Activated naive CD8-positive, alpha-beta T cell treated with anti-CD3 and anti-CD28 coated beads for 36 hours (primary cell): ENCODE measurements around the gene SRP9. TPM values are rescaled to one million over a fixed set of nuclear protein-coding genes. Genes with fewer than 3 reads are reported as not detected.
"Not testable (repeated sequence)": the region's sequence is repeated elsewhere in the genome, so short reads cannot be mapped to it uniquely, and the experiment has no call there.

Experiments
- DNase-seq: peaks from one replicate; pipeline ENCODE4 v3.0.0; 2021
- H3K27ac Mint-ChIP-seq: one replicate; pipeline ENCODE4 v1.8.0; 2022; ENCODE audit warnings: mild to moderate bottlenecking, moderate library complexity, mixed read lengths
- H3K27me3 Mint-ChIP-seq: one replicate; pipeline ENCODE4 v1.8.0; 2022; ENCODE audit warnings: mild to moderate bottlenecking, mixed read lengths
- H3K36me3 Mint-ChIP-seq: one replicate; pipeline ENCODE4 v1.8.0; 2021; ENCODE audit warnings: mild to moderate bottlenecking, mixed read lengths
- H3K4me1 Mint-ChIP-seq: one replicate; pipeline ENCODE4 v1.8.0; 2021; ENCODE audit warnings: mixed read lengths
- H3K4me3 Mint-ChIP-seq: one replicate; pipeline ENCODE4 v1.8.0; 2022; ENCODE audit warnings: mild to moderate bottlenecking, moderate library complexity, mixed read lengths
- H3K9me3 Mint-ChIP-seq: one replicate; pipeline ENCODE4 v1.8.0; 2022; ENCODE audit warnings: mixed read lengths
- total RNA-seq, 2 experiments: library from RNA; stranded (reverse); gene quantifications; one replicate each; pipeline ENCODE4 v1.2.3, GENCODE V29; 2021

Gene SRP9
- total RNA-seq, 2 experiments from 2014 or later, result 335 to 350 TPM

DNA sequence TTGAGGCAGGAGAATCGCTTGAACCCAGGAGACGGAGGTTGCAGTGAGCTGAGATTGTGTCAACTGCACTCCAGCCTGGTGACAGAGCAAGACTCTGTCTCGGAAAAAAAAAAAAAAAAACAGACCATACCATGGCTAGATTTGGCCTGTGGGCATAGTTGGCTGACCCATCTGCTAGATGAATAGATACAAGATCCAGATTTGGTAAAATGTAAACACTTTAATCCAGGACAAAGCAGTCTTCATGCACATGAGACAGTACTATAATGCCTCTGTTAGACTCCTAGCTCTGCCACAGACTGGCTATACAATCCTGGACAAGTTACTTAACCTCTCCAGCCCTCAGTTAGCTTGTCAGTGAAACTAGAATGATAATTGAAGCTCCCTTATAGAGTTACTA, 27.9 kb upstream of the SRP9 start:
- no peak for DNase-seq
- H3K4me3 Mint-ChIP-seq, result no peak overlapping the region
- H3K4me1 Mint-ChIP-seq, result no peaks in the 10 kb centered on the region
- H3K27ac Mint-ChIP-seq, result no peak overlapping the region
- no peaks in the 10 kb centered on the region for H3K9me3 Mint-ChIP-seq
- no peaks in the 10 kb centered on the region for H3K27me3 Mint-ChIP-seq
- no peaks in the 10 kb centered on the region for H3K36me3 Mint-ChIP-seq

GRCh38 chr1:225750420-225750819, 27.2 kb upstream of the SRP9 start:
- Mint-ChIP-seq H3K27ac (no peak overlapping the region), H3K27me3 (no peaks in the 10 kb centered on the region), H3K9me3 (no peaks in the 10 kb centered on the region), H3K36me3 (no peaks in the 10 kb centered on the region), H3K4me3 (no peak overlapping the region), H3K4me1 (no peaks in the 10 kb centered on the region)
- no peak for DNase-seq

GRCh38 chr1:225750875-225751824, 26.5 kb upstream of the SRP9 start:
- H3K4me1 Mint-ChIP-seq, result no peaks in the 10 kb centered on the region
- H3K27ac Mint-ChIP-seq, result no peak overlapping the region
- no peaks in the 10 kb centered on the region for H3K27me3 Mint-ChIP-seq
- H3K36me3 Mint-ChIP-seq, result no peaks in the 10 kb centered on the region
- no peak overlapping the region for H3K4me3 Mint-ChIP-seq
- H3K9me3 Mint-ChIP-seq, result no peaks in the 10 kb centered on the region
- DNase-seq, result no peak

DNA sequence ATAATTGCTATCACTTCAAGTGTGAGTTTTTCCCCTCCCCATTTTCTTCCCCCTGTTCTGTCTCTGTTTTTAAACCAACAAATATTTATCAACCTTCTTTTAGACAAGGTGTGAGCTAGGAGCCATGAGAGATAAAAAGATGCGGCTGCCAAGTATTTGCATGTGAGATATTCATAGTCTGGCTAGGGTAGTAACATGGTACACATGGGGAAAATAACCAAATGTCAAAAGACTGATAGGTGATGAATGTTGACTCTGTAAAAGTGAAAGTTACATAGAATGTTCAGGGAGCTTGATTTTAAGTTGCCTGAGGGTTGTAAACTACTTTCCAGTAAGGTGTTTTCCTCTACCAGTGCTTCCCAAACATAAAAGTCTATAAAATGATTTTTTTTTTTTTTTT, 25.4 kb upstream of the SRP9 start:
- H3K4me3 Mint-ChIP-seq, result no peak overlapping the region
- no peaks in the 10 kb centered on the region for H3K4me1 Mint-ChIP-seq
- H3K36me3 Mint-ChIP-seq, result no peaks in the 10 kb centered on the region
- no peak overlapping the region for H3K27ac Mint-ChIP-seq
- no peaks in the 10 kb centered on the region for H3K27me3 Mint-ChIP-seq
- no peaks in the 10 kb centered on the region for H3K9me3 Mint-ChIP-seq
- DNase-seq, result no peak

DNA sequence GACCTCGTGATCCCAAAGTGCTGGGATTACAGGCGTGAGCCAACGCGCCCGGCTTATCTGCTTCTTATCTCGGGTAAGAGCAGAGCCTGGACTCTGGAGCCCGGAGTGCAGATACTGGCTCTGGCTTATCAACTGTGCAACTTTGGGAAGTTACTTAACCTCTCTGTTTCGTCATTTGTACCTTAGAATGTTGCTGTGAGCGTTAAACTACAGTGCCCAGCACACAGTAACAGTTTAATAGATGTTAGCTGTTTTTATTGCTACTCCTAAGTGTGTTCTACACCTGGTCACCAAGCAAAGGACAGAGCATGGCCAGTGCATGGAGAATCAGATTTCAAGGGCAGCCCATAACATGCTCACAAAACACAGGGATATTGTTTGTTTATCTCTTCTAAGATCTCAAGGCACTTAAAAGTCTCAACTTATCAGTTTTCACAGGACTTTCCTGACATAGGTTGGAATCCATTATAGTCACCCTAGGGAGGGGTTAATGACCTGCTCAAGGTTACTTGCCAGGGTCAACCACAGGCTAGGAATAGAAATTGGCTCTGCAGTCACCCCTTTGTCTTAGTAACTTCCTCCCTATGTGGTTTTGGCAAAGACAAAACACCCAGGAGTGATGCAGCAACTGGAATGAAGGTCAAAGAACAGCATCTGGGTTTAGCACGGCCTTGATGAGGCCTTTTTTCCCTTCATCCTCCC, 22.5 kb upstream of the SRP9 start:
- Mint-ChIP-seq H3K36me3 (no peaks in the 10 kb centered on the region), H3K4me3 (no peak overlapping the region), H3K9me3 (no peaks in the 10 kb centered on the region), H3K27me3 (no peaks in the 10 kb centered on the region), H3K4me1 (no peaks in the 10 kb centered on the region), H3K27ac (no peak overlapping the region)
- DNase-seq, result no peak

DNA sequence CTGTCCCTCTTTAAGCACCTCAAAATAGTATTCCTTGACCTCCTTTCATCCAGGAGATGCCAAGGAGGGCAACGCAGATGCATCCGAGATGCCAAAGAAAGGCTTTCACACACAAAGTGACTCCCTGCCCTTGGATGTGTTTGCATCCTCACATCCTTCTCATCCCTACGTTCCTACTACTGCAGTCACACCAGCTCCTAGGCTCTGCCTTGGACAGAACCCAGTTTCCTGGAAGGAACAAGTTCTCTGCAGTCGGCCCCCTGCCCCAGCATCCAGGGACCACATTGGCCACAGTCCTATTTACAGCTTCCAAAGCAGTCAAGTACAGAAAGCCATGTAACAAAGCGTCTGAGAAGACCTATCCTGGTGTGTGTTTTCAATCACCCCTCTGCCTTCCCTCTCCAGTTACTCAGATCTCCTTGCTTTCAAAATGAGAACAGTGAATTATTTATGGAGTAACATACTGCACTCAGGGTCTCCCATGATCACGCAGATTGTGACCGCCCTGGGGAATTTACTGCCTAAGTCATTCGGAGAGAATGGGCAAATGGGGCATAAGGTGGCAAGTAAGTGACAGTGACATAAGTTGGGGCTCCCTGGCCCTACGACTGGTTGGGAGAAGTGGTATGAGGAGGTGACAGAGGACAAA, 21.8 kb upstream of the SRP9 start:
- DNase-seq, result no peak
- Mint-ChIP-seq H3K27me3 (no peaks in the 10 kb centered on the region), H3K9me3 (no peaks in the 10 kb centered on the region), H3K27ac (no peak overlapping the region), H3K4me3 (no peak overlapping the region), H3K36me3 (no peaks in the 10 kb centered on the region), H3K4me1 (no peaks in the 10 kb centered on the region)

DNA sequence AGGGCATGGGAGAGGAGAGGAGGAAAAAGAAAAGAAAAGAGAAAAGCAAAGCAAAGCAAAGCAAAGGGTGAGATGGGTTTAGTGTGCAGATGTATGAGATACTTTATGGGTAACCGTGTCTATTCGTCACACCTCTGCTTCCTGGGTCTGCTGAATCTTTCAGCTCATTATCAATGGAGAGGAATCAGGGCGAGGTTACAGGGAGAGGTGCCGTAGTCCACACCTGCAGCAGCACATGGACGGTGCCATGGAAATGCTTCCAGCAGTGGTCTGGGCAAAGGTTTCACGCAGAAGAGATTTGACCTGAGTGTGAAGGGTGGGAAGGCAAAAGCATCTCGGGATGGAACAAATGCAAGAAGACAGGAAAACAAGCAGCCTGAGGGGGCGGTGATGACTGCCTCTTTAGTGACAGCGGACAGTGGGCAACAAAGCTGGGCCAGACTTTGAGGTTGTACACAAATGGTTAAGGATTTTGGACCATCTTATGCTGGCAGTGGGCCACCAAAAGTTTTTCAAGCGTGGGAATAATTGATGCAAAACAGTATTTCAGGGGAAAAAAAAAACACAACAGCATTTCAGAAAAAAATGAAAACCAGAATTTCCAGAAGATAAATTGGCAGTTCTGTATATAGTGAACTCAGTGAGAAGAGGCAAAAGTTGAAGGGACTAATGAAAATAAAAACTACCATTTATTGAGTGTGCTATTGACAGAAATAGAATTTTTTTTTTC, 19.5 kb upstream of the SRP9 start:
- Mint-ChIP-seq H3K27ac (no peak overlapping the region), H3K4me1 (no peaks in the 10 kb centered on the region), H3K36me3 (no peaks in the 10 kb centered on the region), H3K27me3 (no peaks in the 10 kb centered on the region), H3K9me3 (no peaks in the 10 kb centered on the region), H3K4me3 (no peak overlapping the region)
- no peak for DNase-seq

DNA sequence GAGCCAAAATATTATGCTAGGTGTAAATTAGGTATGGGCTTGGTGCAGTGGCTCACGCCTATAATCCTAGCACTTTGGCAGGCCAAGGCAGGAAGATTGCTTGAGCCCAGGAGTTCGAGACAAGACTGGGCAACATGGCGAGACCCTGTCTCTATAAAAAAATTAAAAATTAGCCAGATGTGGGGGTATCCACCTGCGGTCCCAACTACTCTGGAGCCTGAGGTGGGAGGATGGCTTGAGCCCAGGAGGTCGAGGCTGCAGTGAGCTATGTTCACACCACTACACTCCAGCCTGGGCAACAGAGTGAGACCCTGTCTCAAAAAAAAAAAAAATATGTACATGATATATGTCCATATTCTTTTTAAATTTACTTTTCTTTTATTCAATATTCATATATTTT, 17.7 kb upstream of the SRP9 start:
- H3K36me3 Mint-ChIP-seq, H3K27me3 Mint-ChIP-seq, DNase-seq, H3K27ac Mint-ChIP-seq, H3K4me1 Mint-ChIP-seq, H3K9me3 Mint-ChIP-seq, H3K4me3 Mint-ChIP-seq: not testable (repeated sequence)

DNA sequence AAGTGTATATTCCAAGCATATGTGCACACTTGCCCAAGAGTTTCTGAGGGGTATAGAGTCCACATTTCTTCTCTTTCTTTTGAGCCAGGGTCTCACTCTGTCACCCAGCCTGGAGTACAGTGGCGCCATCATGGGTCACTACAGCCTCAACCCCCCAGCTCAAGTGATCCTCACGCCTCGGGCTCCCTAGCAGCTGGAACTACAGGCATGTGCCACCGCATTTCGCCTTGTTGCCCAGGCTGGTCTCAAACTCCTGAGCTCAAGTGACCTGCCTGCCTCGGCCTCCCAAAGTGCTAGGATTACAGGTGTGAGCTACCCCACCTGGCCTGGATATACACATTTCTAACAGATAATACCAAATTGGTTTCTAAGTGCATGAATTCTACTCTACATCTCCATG, 17.1 kb upstream of the SRP9 start:
- no peak for DNase-seq
- H3K4me3 Mint-ChIP-seq, result no peak overlapping the region
- no peaks in the 10 kb centered on the region for H3K36me3 Mint-ChIP-seq
- no peak overlapping the region for H3K27ac Mint-ChIP-seq
- H3K9me3 Mint-ChIP-seq, result no peaks in the 10 kb centered on the region
- no peaks in the 10 kb centered on the region for H3K27me3 Mint-ChIP-seq
- H3K4me1 Mint-ChIP-seq, result no peaks in the 10 kb centered on the region

- not testable (repeated sequence) for DNase-seq, H3K36me3 Mint-ChIP-seq, H3K4me3 Mint-ChIP-seq, H3K4me1 Mint-ChIP-seq, H3K27me3 Mint-ChIP-seq, H3K9me3 Mint-ChIP-seq, H3K27ac Mint-ChIP-seq
Observed at GRCh38 chr1:225761395-225761794, 16.2 kb upstream of the SRP9 start.

DNA sequence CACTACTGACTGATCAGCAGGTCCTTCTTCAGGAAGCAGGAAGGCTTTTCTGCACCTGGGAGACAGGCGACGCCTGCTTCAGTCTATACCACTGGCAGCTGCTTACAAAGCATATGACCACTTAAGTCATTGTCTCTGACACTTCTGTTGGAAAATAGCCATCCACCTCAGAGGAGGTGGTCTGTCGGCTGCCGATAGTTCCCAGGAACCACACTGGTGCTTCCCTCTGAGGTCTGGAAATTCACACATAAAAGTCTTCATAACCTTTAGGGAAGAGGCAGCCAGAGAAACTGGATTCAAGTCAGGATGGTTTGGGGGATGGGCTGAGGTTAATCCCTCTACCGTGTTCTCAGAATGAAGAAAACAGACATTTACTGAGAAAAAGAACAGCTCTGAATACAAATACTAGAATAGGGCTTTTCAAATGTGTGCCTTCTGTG, 15.6 kb upstream of the SRP9 start:
- Mint-ChIP-seq H3K27me3 (no peaks in the 10 kb centered on the region), H3K4me3 (no peak overlapping the region), H3K4me1 (no peaks in the 10 kb centered on the region), H3K36me3 (no peaks in the 10 kb centered on the region), H3K27ac (no peak overlapping the region), H3K9me3 (no peaks in the 10 kb centered on the region)
- DNase-seq, result no peak

DNA sequence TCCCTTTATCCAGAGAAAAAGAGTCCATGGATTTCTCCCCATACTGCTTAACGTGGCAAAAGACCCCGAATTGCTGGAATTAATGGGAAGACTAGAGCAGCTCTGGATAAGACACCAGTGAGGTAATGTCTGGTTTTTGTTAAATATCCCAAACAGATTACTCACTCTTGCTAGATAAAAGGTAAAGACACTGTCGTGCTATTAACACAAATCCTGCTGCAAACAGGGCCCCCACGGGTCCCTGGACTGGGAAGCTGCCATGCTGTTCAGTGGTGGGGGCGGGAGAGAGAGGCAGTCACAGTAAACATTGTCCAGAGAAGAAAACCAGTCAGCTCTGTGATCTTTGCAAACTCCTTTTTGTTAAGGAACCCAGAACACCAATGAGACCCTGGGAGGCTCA, 15.2 kb upstream of the SRP9 start:
- Mint-ChIP-seq H3K27me3 (no peaks in the 10 kb centered on the region), H3K9me3 (no peaks in the 10 kb centered on the region), H3K36me3 (no peaks in the 10 kb centered on the region), H3K27ac (no peak overlapping the region), H3K4me1 (no peaks in the 10 kb centered on the region), H3K4me3 (no peak overlapping the region)
- no peak for DNase-seq

- no peak overlapping the region for H3K4me3 Mint-ChIP-seq
- H3K36me3 Mint-ChIP-seq, result no peaks in the 10 kb centered on the region
- DNase-seq, result no peak
- no peaks in the 10 kb centered on the region for H3K4me1 Mint-ChIP-seq
- H3K9me3 Mint-ChIP-seq, result no peaks in the 10 kb centered on the region
- H3K27ac Mint-ChIP-seq, result no peak overlapping the region
- H3K27me3 Mint-ChIP-seq, result no peaks in the 10 kb centered on the region
Observed at GRCh38 chr1:225763716-225764548, 13.7 kb upstream of the SRP9 start.

GRCh38 chr1:225765982-225766674, 11.5 kb upstream of the SRP9 start:
- Mint-ChIP-seq H3K4me3 (no peak overlapping the region), H3K36me3 (no peaks in the 10 kb centered on the region), H3K4me1 (no peaks in the 10 kb centered on the region), H3K27ac (no peak overlapping the region), H3K27me3 (no peaks in the 10 kb centered on the region), H3K9me3 (no peaks in the 10 kb centered on the region)
- DNase-seq, result no peak
